Mesothelial cell of epicardium (in vitro differentiated cells): ENCODE results near the gene IGSF9. TPM values are rescaled to one million over a fixed set of nuclear protein-coding genes. Genes with fewer than 3 reads are reported as not detected.

Experiments
- DNase-seq, 2 experiments: peaks; one replicate each; pipeline ENCODE4 v3.0.0; 2021; ENCODE audit warnings: low spot score in 2 of 2; ENCODE audit not compliant: unreplicated experiment in 2 of 2
- H3K27ac Mint-ChIP-seq: 2 replicates; pipeline ENCODE4 v1.8.0; 2021; ENCODE audit warnings: mixed read lengths
- H3K27me3 Mint-ChIP-seq: 2 replicates; pipeline ENCODE4 v1.8.0; 2021; ENCODE audit warnings: low read depth, mixed read lengths
- H3K36me3 Mint-ChIP-seq: 2 replicates; pipeline ENCODE4 v1.8.0; 2021; ENCODE audit warnings: mixed read lengths
- H3K4me1 Mint-ChIP-seq: 2 replicates; pipeline ENCODE4 v1.8.0; 2021; ENCODE audit warnings: mixed read lengths
- H3K4me3 Mint-ChIP-seq: 2 replicates; pipeline ENCODE4 v1.8.0; 2021; ENCODE audit warnings: mild to moderate bottlenecking, moderate library complexity, mixed read lengths
- H3K9me3 Mint-ChIP-seq: 2 replicates; pipeline ENCODE4 v1.8.0; 2021; ENCODE audit warnings: mixed read lengths
- total RNA-seq: library from RNA; stranded (reverse); gene quantifications from 3 replicates; pipeline ENCODE4 v1.2.1, GENCODE V29; 2021
- TF ChIP-seq, protein P1 (sequence below): fragments of 200-600 bp; sonication (generic); IDR thresholded peaks from one replicate; pipeline ENCODE4 v1.5.0; 2021; ENCODE audit warnings: antibody characterized with exemption; ENCODE audit not compliant: unreplicated experiment

IGSF9 gene
- total RNA-seq, 1 donor from 2014 or later, result 76.9 TPM

- Mint-ChIP-seq H3K27ac (no peak overlapping the region), H3K4me1 (peaks cover 48% of the 10 kb centered on the region), H3K4me3 (no peak overlapping the region), H3K9me3 (no peaks in the 10 kb centered on the region), H3K27me3 (no peaks in the 10 kb centered on the region), H3K36me3 (peaks cover 16% of the 10 kb centered on the region)
- TF ChIP-seq, protein P1, sequence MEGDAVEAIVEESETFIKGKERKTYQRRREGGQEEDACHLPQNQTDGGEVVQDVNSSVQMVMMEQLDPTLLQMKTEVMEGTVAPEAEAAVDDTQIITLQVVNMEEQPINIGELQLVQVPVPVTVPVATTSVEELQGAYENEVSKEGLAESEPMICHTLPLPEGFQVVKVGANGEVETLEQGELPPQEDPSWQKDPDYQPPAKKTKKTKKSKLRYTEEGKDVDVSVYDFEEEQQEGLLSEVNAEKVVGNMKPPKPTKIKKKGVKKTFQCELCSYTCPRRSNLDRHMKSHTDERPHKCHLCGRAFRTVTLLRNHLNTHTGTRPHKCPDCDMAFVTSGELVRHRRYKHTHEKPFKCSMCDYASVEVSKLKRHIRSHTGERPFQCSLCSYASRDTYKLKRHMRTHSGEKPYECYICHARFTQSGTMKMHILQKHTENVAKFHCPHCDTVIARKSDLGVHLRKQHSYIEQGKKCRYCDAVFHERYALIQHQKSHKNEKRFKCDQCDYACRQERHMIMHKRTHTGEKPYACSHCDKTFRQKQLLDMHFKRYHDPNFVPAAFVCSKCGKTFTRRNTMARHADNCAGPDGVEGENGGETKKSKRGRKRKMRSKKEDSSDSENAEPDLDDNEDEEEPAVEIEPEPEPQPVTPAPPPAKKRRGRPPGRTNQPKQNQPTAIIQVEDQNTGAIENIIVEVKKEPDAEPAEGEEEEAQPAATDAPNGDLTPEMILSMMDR, result no peak
- DNase-seq, result no peak
Measured at GRCh38 chr1:159918352-159919200, 26.8 kb downstream of the IGSF9 start.

GRCh38 chr1:159917533-159918351 is 27.7 kb downstream of the IGSF9 start:
- no peaks in the 10 kb centered on the region for H3K9me3 Mint-ChIP-seq

DNA sequence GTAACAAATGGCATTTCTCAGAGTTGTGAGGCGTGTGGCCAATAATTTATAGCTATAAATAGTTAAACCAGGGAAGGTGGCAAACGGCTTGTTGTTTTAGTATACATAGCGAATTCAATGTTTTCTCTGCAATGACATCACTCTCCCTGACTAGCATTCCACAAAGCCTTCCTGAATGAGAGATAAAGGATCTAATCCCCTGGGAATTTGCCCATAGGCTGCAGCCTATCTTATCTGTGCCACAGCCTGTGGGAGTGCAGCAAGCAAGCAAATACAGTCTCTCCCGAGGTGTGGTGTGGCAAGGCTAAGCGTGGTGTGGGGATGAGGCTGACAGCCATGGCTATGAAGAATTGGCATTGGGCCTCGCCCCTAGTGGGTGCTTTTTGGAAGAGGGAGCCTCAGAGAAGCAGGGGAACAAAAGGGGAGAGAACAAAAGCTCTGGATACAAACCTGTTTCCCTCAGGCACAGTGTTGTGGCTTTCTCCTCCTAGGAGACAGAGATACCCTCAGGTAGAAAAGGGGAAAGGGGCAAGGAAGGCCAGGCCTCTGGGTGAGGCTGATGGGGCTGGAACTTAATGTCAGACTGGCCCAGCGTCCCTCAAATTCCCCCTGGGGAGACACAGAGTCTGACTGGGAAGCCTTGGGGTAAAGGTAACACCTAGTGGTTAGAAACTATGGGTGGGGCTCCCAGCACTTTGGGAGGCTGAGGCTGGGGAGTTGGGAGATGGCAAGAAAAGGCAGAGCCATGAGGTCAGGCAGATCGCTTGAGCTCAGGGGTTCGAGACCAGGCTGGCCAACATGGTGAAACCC is 29.0 kb downstream of the IGSF9 start:
- peak overlapping the region; percentile 81 for H3K27ac Mint-ChIP-seq
- TF ChIP-seq, protein P1, result no peak
- H3K27me3 Mint-ChIP-seq, result no peaks in the 10 kb centered on the region
- no peak overlapping the region for H3K4me3 Mint-ChIP-seq
- DNase-seq, result no peak
- no peaks in the 10 kb centered on the region for H3K9me3 Mint-ChIP-seq
- H3K4me1 Mint-ChIP-seq, result peaks cover 42% of the 10 kb centered on the region
- peaks cover 16% of the 10 kb centered on the region for H3K36me3 Mint-ChIP-seq

More at GRCh38 chr1:159917533-159918351, 27.7 kb downstream of the IGSF9 start:
- no peaks in the 10 kb centered on the region for H3K27me3 Mint-ChIP-seq
- peaks cover 47% of the 10 kb centered on the region for H3K4me1 Mint-ChIP-seq
- H3K27ac Mint-ChIP-seq, result peak overlapping the region; percentile 13
- TF ChIP-seq, protein P1, result no peak
- DNase-seq, result no peak
- H3K4me3 Mint-ChIP-seq, result no peak overlapping the region
- peaks cover 16% of the 10 kb centered on the region for H3K36me3 Mint-ChIP-seq

GRCh38 chr1:159915571-159916241 is 29.7 kb downstream of the IGSF9 start:
- peaks cover 46% of the 10 kb centered on the region for H3K4me1 Mint-ChIP-seq

More at GRCh38 chr1:159915571-159916241, 29.7 kb downstream of the IGSF9 start:
- DNase-seq, result no peak
- H3K27ac Mint-ChIP-seq, result peak overlapping the region; percentile 72
- H3K4me3 Mint-ChIP-seq, result no peak overlapping the region
- H3K9me3 Mint-ChIP-seq, result no peaks in the 10 kb centered on the region
- peaks cover 16% of the 10 kb centered on the region for H3K36me3 Mint-ChIP-seq
- TF ChIP-seq, protein P1, result no peak
- H3K27me3 Mint-ChIP-seq, result no peaks in the 10 kb centered on the region
